K562 (cell line): Measurements from ENCODE around the gene CNIH3. TPM values are rescaled to one million over a fixed set of nuclear protein-coding genes. Genes with fewer than 3 reads are reported as not detected.

Experiments
- ATAC-seq: fragments of 200-7000 bp; cut with Tn5 transposase; 3 replicates; pipeline ENCODE4 v1.9.1; 2020; ENCODE audit warnings: moderate library complexity
- BruUV-seq: library from RNA; stranded (reverse); fragments of 400-500 nt; replicated peaks from 2 replicates; lab custom pipeline; 2021; lab: Mats Ljungman, UMichigan
- CTCF ChIA-PET: fragments of 300-600 bp; formaldehyde crosslinking; extraction: SDS; loops from one replicate; lab custom pipeline; 2021; ENCODE audit warnings: low intra/inter-chr PET ratio; lab: Yijun Ruan, JAX
- POLR2A ChIA-PET: fragments of 300-600, 350-650 bp; sonication (Branson Sonifier 250); formaldehyde crosslinking; extraction: SDS; loops from one replicate; lab custom pipeline; 2021; ENCODE audit warnings: antibody characterized with exemption, inconsistent platforms; lab: Yijun Ruan, JAX
- DNase-seq, 4 experiments: peaks; one replicate each; pipeline versions ENCODE4 v3.0.0 to v3.0.0-alpha.2; 2011 to 2018; ENCODE audit warnings: low spot score in 3 of 4, mixed read lengths in 3 of 4; ENCODE audit errors: extremely low read depth in 1 of 4
- FAIRE-seq: peaks from 2 replicates; lab custom pipeline; 2011; peaks lifted over from hg19 to GRCh38; lab: Jason Lieb, UNC
- H2AFZ ChIP-seq: 2 replicates; pipeline ENCODE4 v1.6.0; 2011; ENCODE audit warnings: low read depth, low read length, control low read depth, inconsistent platforms
- H3K27ac ChIP-seq: fragments of 200-600 bp; 3 replicates; pipeline ENCODE4 v1.8.0; 2011; ENCODE audit warnings: low read depth, mild to moderate bottlenecking, control low read depth, inconsistent platforms, low read length, moderate library complexity, mixed read lengths; ENCODE audit errors: extremely low read depth
- H3K27me3 ChIP-seq, 2 experiments: fragments of 300-600 bp in 1 of 2; 2 replicates in 1 of 2; 3 replicates in 1 of 2; pipeline versions ENCODE4 v1.6.0 to v1.8.0; 2011; ENCODE audit warnings: inconsistent platforms in 2 of 2, low read length in 2 of 2, mild to moderate bottlenecking in 1 of 2, mixed read lengths in 1 of 2, moderate library complexity in 1 of 2; ENCODE audit not compliant: control insufficient read depth in 2 of 2, insufficient read depth in 2 of 2
- H3K36me3 ChIP-seq: fragments of 300-600 bp; 3 replicates; pipeline ENCODE4 v1.8.0; 2011; ENCODE audit warnings: mild to moderate bottlenecking, low read length, inconsistent platforms; ENCODE audit not compliant: control insufficient read depth, insufficient read depth
- H3K4me1 ChIP-seq, 2 experiments: fragments of 200-600 bp in 1 of 2; replicated peaks in 1 of 2; 2 replicates in 1 of 2; 3 replicates in 1 of 2; pipeline versions ENCODE4 v1.5.1 to v1.8.0; 2011; ENCODE audit warnings: inconsistent platforms in 2 of 2, low read length in 2 of 2, mild to moderate bottlenecking in 1 of 2, mixed read lengths in 1 of 2, moderate library complexity in 1 of 2; ENCODE audit not compliant: control insufficient read depth in 2 of 2, insufficient read depth in 2 of 2
- H3K4me2 ChIP-seq: 2 replicates; pipeline ENCODE4 v1.6.1; 2011; ENCODE audit warnings: low read length, control low read depth, inconsistent platforms, mixed read lengths; ENCODE audit not compliant: insufficient read depth
- H3K4me3 ChIP-seq: fragments of 200-600 bp; sonication (generic), shearing (Covaris generic); 2 replicates; pipeline ENCODE4 v1.5.1; 2016; ENCODE audit warnings: control low read depth, inconsistent platforms
- H3K79me2 ChIP-seq: fragments of 200-600 bp; 3 replicates; pipeline ENCODE4 v1.8.0; 2011; ENCODE audit warnings: low read length, inconsistent platforms; ENCODE audit not compliant: control insufficient read depth, insufficient read depth
- H3K9ac ChIP-seq, 2 experiments: 2 replicates each; pipeline versions ENCODE4 v1.6.0 to v1.6.1; 2011; ENCODE audit warnings: low read depth in 2 of 2, low read length in 2 of 2, control low read depth in 1 of 2, inconsistent platforms in 1 of 2, mild to moderate bottlenecking in 1 of 2, mixed read lengths in 1 of 2; ENCODE audit not compliant: insufficient read depth in 1 of 2
- H3K9me1 ChIP-seq: one replicate; pipeline ENCODE4 v1.6.0; 2011; ENCODE audit warnings: inconsistent platforms, mild to moderate bottlenecking, low read length, moderate library complexity; ENCODE audit not compliant: control insufficient read depth, insufficient read depth
- H3K9me3 ChIP-seq: replicated peaks from 2 replicates; pipeline ENCODE4 v1.5.1; 2011; ENCODE audit warnings: low read depth, low read length, inconsistent platforms; ENCODE audit not compliant: control insufficient read depth, insufficient read depth
- H4K20me1 ChIP-seq: replicated peaks from 2 replicates; pipeline ENCODE4 v1.6.1; 2011; ENCODE audit warnings: low read length, inconsistent platforms, mixed read lengths; ENCODE audit not compliant: control insufficient read depth, insufficient read depth
- FIP1L1 ChIP-seq: fragments of 200-400 bp; formaldehyde crosslinking; IDR thresholded peaks from 2 replicates; pipeline ENCODE4 v1.6.1; 2018; ENCODE audit warnings: mild to moderate bottlenecking, low read depth, low read length; ENCODE audit not compliant: poor library complexity, severe bottlenecking
- HOXB6 ChIP-seq: fragments of 250-450 bp; sonication (Bioruptor Pico); IDR thresholded peaks from 2 replicates; pipeline ENCODE4 v1.5.1; 2022; ENCODE audit warnings: mild to moderate bottlenecking, borderline replicate concordance
- PURB ChIP-seq: sonication (generic); formaldehyde crosslinking; IDR thresholded peaks from 2 replicates; pipeline ENCODE4 v1.9.0; 2021; ENCODE audit warnings: low read depth, mild to moderate bottlenecking, missing genetic modification reagents
- SMAD1 ChIP-seq: fragments of 150-350 bp; IDR thresholded peaks from 2 replicates; pipeline ENCODE4 v1.6.1; 2014; ENCODE audit warnings: low read length, low read depth; ENCODE audit not compliant: partially characterized antibody
- WGBS: fragments of 100-300 bp; shearing (Covaris generic); methylation state at CpG from one replicate; pipeline ENCODE4 v1.1.6; 2016; ENCODE audit warnings: low coverage, mixed read lengths; ENCODE audit not compliant: insufficient coverage; ENCODE audit errors: missing lambda C conversion rate; 5-methylcytosine and 5-hydroxymethylcytosine counted together
- in situ Hi-C: fragments of 300-500 bp; cut with MboI; formaldehyde crosslinking; loops from 4 replicates; pipeline ENCODE4 v1.15.0; 2018; ENCODE audit warnings: inconsistent platforms, mixed read lengths
- intact Hi-C: fragments of 100-400 bp; cut with micrococcal nuclease; formaldehyde crosslinking; loops from 2 replicates; pipeline ENCODE4 v1.14.2; 2022
- polyA plus RNA-seq, 8 experiments: library from polyadenylated mRNA; depleted of rRNA in 4 of 8; stranded (reverse) in 5 of 8; unstranded in 3 of 8; fragments of >200 nt; fragmentation: Nextera tagmentation in 2 of 8; fragmentation: Illumina TruSeq in 1 of 8; extraction: Ambion mirVana in 2 of 8; extraction: Trizol in 1 of 8; gene quantifications; 2 replicates each; pipeline versions ENCODE4 v1.2.1 to v1.2.3, GENCODE V29; 2011 to 2014; ENCODE audit warnings: inconsistent platforms in 1 of 8, missing spikeins in 1 of 8
- total RNA-seq, 7 experiments: library from RNA; depleted of rRNA in 6 of 7; stranded (reverse); fragments of >200 nt in 6 of 7; fragmentation: Illumina TruSeq in 2 of 7; extraction: Trizol in 2 of 7; gene quantifications; 2 replicates each; pipeline versions ENCODE4 v1.2.1 to v1.2.3, GENCODE V29; 2011 to 2021; ENCODE audit warnings: low replicate concordance in 1 of 7
- TF ChIP-seq, protein P1 (sequence below): fragments of 200-400 bp; formaldehyde crosslinking; IDR thresholded peaks from 2 replicates; pipeline ENCODE4 v1.6.1; 2017; ENCODE audit warnings: mild to moderate bottlenecking, low read depth, low read length, moderate library complexity
- TF ChIP-seq, protein P2 (sequence below): sonication (generic); formaldehyde crosslinking; IDR thresholded peaks from 2 replicates; pipeline ENCODE4 v1.8.0; 2022; ENCODE audit warnings: mild to moderate bottlenecking, missing genetic modification reagents
- TF ChIP-seq, protein P3 (sequence below): IDR thresholded peaks from 2 replicates; pipeline ENCODE4 v1.6.1; 2011; ENCODE audit not compliant: insufficient read length; ENCODE audit errors: extremely low read depth

CNIH3 gene
- total and polyA plus RNA-seq, 9 of the 15 experiments (the other 6 are each of a cell fraction or from before 2014, with no cell fraction given) = 0.14 to 1.8 (median 0.79) TPM

DNA sequence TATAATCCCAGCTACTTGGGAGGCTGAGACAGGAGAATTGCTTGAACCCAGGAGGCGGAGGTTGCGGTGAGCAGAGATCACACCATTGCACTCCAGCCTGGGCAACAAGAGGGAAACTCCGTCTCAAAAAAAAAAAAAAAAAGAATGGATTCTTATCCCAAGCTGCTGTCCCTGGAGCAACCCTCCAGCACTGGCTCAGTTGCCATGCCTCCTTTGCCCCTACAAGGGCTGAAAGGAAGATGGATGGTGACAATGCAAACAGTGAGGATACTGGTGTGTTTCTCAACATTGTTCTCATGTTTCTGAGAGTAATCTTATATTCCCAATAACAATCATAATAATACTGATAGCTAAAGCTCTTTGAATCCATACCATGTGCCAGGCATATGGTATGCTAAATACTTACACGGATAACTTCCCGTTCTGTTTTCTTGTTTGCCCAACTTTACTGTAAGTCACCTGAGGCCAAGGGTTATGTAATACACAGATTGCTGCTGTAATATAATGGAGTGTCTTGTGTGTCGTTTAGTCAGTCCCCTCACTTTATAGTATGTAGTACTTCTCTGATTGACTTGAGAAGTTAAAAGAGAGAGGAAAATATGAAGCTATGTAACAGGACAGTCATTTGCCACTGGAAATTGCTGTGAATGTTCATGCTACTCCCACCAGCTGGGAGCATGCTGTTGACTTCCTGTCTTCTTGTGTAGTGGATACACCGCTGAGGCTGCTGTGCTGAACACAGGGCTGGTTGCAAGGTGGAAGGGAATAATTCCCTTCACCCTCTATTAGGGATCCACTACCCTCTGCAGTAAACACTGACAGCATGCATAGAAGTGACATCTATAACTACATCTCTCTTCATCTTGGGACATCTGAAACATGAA, 153.6 kb downstream of the CNIH3 start:
- ChIA-PET POLR2A (interaction anchor here (1.8 kb wide), 1 partner anchor 13 kb away, joined by 3 read pairs; no protein-coding TSS in a partner anchor), CTCF (no interaction called here)
- intact Hi-C loops (no loop called here), in situ Hi-C loops (no loop called here)
- Histone ChIP-seq H3K79me2 (no peaks in the 10 kb centered on the region), H3K4me3 (no peak overlapping the region), H3K27me3 (peaks cover 10 to 14% of the 10 kb centered on the region in 2 experiments; a peak in 4 of 5 replicates), H3K36me3 (no peaks in the 10 kb centered on the region), H3K9me3 (no peaks in the 10 kb centered on the region), H4K20me1 (no peaks in the 10 kb centered on the region), H3K4me1 (no peaks in the 10 kb centered on the region), H3K9ac (no peak overlapping the region), H2AFZ (no peak overlapping the region), H3K27ac (no peak overlapping the region), H3K4me2 (no peak overlapping the region), H3K9me1 (no peaks in the 10 kb centered on the region)
- ATAC-seq = no peak
- TF ChIP-seq, protein P1, sequence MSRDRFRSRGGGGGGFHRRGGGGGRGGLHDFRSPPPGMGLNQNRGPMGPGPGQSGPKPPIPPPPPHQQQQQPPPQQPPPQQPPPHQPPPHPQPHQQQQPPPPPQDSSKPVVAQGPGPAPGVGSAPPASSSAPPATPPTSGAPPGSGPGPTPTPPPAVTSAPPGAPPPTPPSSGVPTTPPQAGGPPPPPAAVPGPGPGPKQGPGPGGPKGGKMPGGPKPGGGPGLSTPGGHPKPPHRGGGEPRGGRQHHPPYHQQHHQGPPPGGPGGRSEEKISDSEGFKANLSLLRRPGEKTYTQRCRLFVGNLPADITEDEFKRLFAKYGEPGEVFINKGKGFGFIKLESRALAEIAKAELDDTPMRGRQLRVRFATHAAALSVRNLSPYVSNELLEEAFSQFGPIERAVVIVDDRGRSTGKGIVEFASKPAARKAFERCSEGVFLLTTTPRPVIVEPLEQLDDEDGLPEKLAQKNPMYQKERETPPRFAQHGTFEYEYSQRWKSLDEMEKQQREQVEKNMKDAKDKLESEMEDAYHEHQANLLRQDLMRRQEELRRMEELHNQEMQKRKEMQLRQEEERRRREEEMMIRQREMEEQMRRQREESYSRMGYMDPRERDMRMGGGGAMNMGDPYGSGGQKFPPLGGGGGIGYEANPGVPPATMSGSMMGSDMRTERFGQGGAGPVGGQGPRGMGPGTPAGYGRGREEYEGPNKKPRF = no peak
- TF ChIP-seq, protein P2, sequence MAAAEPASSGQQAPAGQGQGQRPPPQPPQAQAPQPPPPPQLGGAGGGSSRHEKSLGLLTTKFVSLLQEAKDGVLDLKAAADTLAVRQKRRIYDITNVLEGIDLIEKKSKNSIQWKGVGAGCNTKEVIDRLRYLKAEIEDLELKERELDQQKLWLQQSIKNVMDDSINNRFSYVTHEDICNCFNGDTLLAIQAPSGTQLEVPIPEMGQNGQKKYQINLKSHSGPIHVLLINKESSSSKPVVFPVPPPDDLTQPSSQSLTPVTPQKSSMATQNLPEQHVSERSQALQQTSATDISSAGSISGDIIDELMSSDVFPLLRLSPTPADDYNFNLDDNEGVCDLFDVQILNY (CRISPR knock-in tag) = no peak
- TF ChIP-seq SMAD1 (peak; percentile 32), PURB (CRISPR knock-in tag) (no peak), FIP1L1 (no peak), HOXB6 (no peak)
- TF ChIP-seq, protein P3, sequence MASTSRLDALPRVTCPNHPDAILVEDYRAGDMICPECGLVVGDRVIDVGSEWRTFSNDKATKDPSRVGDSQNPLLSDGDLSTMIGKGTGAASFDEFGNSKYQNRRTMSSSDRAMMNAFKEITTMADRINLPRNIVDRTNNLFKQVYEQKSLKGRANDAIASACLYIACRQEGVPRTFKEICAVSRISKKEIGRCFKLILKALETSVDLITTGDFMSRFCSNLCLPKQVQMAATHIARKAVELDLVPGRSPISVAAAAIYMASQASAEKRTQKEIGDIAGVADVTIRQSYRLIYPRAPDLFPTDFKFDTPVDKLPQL = no peak
- DNase-seq = no peak
- WGBS = 9% methylated on average over 7 of the region's 7 CpGs
- no peak for FAIRE-seq
- BruUV-seq = no TSS peak
